HG03432 (cell line): Measurements from ENCODE around the gene IGFBP5.

ENCODE experiments used
- ATAC-seq: cut with Tn5 transposase; IDR thresholded peaks from one replicate; pipeline ENCODE4 v1.9.1; 2021; ENCODE audit warnings: mild to moderate bottlenecking, moderate library complexity; ENCODE audit not compliant: unreplicated experiment

IGFBP5 gene

GRCh38 chr2:216695401-216695821 lies at the start of gene IGFBP5:
Gene IGFBP5 (minus strand): TSS chr2:216695549. CDS start chr2:216694775, 774 bp downstream.
- no peak for ATAC-seq

- ATAC-seq: no peak
Measured at GRCh38 chr2:216743781-216744180, 48.4 kb upstream of the IGFBP5 start.

- no peak for ATAC-seq
Measured at GRCh38 chr2:216742411-216742810, 47.1 kb upstream of the IGFBP5 start.

- no peak for ATAC-seq
Measured at GRCh38 chr2:216741223-216741593, 45.9 kb upstream of the IGFBP5 start.

GRCh38 chr2:216740557-216741222 lies 45.3 kb upstream of the IGFBP5 start:
- no peak for ATAC-seq

GRCh38 chr2:216739035-216739434 lies 43.7 kb upstream of the IGFBP5 start:
- no peak for ATAC-seq

GRCh38 chr2:216737676-216738075 lies 42.3 kb upstream of the IGFBP5 start:
- no peak for ATAC-seq

- no peak for ATAC-seq
Measured at GRCh38 chr2:216736326-216736725, 41.0 kb upstream of the IGFBP5 start.

GRCh38 chr2:216735668-216736067 lies 40.3 kb upstream of the IGFBP5 start:
- no peak for ATAC-seq

GRCh38 chr2:216735086-216735485 lies 39.7 kb upstream of the IGFBP5 start:
- no peak for ATAC-seq

GRCh38 chr2:216733046-216733445 lies 37.7 kb upstream of the IGFBP5 start:
- no peak for ATAC-seq

- no peak for ATAC-seq
Measured at GRCh38 chr2:216732334-216732733, 37.0 kb upstream of the IGFBP5 start.

- ATAC-seq: no peak
Measured at GRCh38 chr2:216731465-216731864, 36.1 kb upstream of the IGFBP5 start.

- no peak for ATAC-seq
Measured at GRCh38 chr2:216730871-216731270, 35.5 kb upstream of the IGFBP5 start.

GRCh38 chr2:216727346-216728122 lies 32.2 kb upstream of the IGFBP5 start:
- no peak for ATAC-seq

GRCh38 chr2:216724190-216724589 lies 28.8 kb upstream of the IGFBP5 start:
- ATAC-seq: no peak

GRCh38 chr2:216721141-216721540 lies 25.8 kb upstream of the IGFBP5 start:
- ATAC-seq: no peak

GRCh38 chr2:216720722-216721121 lies 25.4 kb upstream of the IGFBP5 start:
- no peak for ATAC-seq

- ATAC-seq: no peak
Measured at GRCh38 chr2:216717907-216718615, 22.7 kb upstream of the IGFBP5 start.

- no peak for ATAC-seq
Measured at GRCh38 chr2:216717491-216717901, 22.1 kb upstream of the IGFBP5 start.

GRCh38 chr2:216716109-216716508 lies 20.8 kb upstream of the IGFBP5 start:
- ATAC-seq: no peak
